Mesothelial cell of epicardium (in vitro differentiated cells): Measurements from ENCODE around the gene ANKMY1. TPM values are rescaled to one million over a fixed set of nuclear protein-coding genes. Genes with fewer than 3 reads are reported as not detected.
A peak's percentile ranks its signal among the peaks of the same experiment; 100 is the strongest.

ENCODE experiments used
- DNase-seq, 2 experiments: peaks; one replicate each; pipeline ENCODE4 v3.0.0; 2021; ENCODE audit warnings: low spot score in 2 of 2; ENCODE audit not compliant: unreplicated experiment in 2 of 2
- H3K27ac Mint-ChIP-seq: 2 replicates; pipeline ENCODE4 v1.8.0; 2021; ENCODE audit warnings: mixed read lengths
- H3K27me3 Mint-ChIP-seq: 2 replicates; pipeline ENCODE4 v1.8.0; 2021; ENCODE audit warnings: low read depth, mixed read lengths
- H3K36me3 Mint-ChIP-seq: 2 replicates; pipeline ENCODE4 v1.8.0; 2021; ENCODE audit warnings: mixed read lengths
- H3K4me1 Mint-ChIP-seq: 2 replicates; pipeline ENCODE4 v1.8.0; 2021; ENCODE audit warnings: mixed read lengths
- H3K4me3 Mint-ChIP-seq: 2 replicates; pipeline ENCODE4 v1.8.0; 2021; ENCODE audit warnings: mild to moderate bottlenecking, moderate library complexity, mixed read lengths
- H3K9me3 Mint-ChIP-seq: 2 replicates; pipeline ENCODE4 v1.8.0; 2021; ENCODE audit warnings: mixed read lengths
- total RNA-seq: library from RNA; stranded (reverse); gene quantifications from 3 replicates; pipeline ENCODE4 v1.2.1, GENCODE V29; 2021
- TF ChIP-seq, protein P1 (sequence below): fragments of 200-600 bp; sonication (generic); IDR thresholded peaks from one replicate; pipeline ENCODE4 v1.5.0; 2021; ENCODE audit warnings: antibody characterized with exemption; ENCODE audit not compliant: unreplicated experiment

Gene ANKMY1, protein sequence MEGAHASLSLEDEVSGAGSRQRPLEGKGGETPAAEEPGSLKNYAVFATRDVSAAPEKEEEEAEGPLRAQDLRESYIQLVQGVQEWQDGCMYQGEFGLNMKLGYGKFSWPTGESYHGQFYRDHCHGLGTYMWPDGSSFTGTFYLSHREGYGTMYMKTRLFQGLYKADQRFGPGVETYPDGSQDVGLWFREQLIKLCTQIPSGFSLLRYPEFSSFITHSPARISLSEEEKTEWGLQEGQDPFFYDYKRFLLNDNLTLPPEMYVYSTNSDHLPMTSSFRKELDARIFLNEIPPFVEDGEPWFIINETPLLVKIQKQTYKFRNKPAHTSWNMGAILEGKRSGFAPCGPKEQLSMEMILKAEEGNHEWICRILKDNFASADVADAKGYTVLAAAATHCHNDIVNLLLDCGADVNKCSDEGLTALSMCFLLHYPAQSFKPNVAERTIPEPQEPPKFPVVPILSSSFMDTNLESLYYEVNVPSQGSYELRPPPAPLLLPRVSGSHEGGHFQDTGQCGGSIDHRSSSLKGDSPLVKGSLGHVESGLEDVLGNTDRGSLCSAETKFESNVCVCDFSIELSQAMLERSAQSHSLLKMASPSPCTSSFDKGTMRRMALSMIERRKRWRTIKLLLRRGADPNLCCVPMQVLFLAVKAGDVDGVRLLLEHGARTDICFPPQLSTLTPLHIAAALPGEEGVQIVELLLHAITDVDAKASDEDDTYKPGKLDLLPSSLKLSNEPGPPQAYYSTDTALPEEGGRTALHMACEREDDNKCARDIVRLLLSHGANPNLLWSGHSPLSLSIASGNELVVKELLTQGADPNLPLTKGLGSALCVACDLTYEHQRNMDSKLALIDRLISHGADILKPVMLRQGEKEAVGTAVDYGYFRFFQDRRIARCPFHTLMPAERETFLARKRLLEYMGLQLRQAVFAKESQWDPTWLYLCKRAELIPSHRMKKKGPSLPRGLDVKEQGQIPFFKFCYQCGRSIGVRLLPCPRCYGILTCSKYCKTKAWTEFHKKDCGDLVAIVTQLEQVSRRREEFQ
- 25.9 to 29.8 TPM (median 27.3 TPM) in 3 replicates for total RNA-seq

GRCh38 chr2:240557808-240558207, at the start of gene ANKMY1:
Gene ANKMY1 (minus strand): TSS chr2:240557988. CDS start chr2:240557335, 653 bp downstream.
- Mint-ChIP-seq H3K4me1 (peaks cover 35% of the 10 kb centered on the region), H3K27ac (no peak within 1 kb of the TSS), H3K9me3 (no peaks in the 10 kb centered on the region), H3K27me3 (no peaks in the 10 kb centered on the region), H3K4me3 (peak within 1 kb of the TSS; percentile 57), H3K36me3 (peaks cover 5% of the 10 kb centered on the region)
- TF ChIP-seq, protein P1, sequence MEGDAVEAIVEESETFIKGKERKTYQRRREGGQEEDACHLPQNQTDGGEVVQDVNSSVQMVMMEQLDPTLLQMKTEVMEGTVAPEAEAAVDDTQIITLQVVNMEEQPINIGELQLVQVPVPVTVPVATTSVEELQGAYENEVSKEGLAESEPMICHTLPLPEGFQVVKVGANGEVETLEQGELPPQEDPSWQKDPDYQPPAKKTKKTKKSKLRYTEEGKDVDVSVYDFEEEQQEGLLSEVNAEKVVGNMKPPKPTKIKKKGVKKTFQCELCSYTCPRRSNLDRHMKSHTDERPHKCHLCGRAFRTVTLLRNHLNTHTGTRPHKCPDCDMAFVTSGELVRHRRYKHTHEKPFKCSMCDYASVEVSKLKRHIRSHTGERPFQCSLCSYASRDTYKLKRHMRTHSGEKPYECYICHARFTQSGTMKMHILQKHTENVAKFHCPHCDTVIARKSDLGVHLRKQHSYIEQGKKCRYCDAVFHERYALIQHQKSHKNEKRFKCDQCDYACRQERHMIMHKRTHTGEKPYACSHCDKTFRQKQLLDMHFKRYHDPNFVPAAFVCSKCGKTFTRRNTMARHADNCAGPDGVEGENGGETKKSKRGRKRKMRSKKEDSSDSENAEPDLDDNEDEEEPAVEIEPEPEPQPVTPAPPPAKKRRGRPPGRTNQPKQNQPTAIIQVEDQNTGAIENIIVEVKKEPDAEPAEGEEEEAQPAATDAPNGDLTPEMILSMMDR, result no peak
- DNase-seq, result peak; percentile 67 to 78

DNA sequence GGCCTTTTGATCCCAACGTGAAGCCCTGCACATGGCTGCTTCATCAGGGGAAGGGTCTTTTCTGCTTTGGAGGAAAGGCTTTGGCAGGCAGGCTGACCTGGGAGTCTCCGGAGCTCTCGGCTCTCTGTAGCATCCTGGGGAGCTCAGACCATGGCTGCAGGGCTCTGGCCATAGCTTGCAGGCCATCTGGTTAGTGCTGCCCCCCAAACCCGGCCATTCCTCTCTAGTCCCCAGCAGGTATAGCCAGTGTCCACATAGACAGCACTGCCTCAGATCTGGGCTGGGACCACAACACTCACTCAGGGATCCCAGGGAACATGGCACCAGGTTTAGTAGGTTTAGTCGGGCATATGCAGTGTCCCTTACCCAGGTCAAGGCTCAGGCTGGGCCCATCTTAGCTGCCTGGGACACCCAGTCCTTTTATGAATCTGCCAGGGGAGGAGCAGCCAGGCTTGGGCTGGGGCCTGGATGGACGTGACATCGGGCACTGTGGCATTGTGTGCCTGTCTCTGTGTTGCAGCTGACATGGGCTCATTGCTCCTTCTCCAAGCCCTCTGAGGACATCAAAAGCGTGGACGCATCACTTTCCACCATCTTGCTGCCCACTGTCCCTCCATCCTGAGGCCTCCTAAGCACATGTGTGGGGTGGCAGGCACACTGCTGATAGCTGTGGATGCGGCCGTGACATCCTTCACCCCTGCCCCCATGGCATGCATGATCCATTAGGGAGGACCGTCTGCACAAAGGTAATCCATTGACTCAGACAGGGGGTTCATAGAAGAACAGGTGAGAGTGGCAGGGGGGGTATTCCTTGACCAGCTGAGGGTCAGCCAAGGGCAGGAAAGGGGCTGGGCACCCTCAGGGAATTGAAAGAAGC, 48.3 kb upstream of the ANKMY1 start:
- Mint-ChIP-seq H3K9me3 (no peaks in the 10 kb centered on the region), H3K4me1 (peaks cover 5% of the 10 kb centered on the region), H3K27me3 (no peaks in the 10 kb centered on the region), H3K4me3 (no peak overlapping the region), H3K36me3 (no peaks in the 10 kb centered on the region), H3K27ac (no peak overlapping the region)
- TF ChIP-seq, protein P1, result no peak
- DNase-seq, result peak in 1 of 2 experiments; percentile 16

- Mint-ChIP-seq H3K27ac (no peak overlapping the region), H3K4me1 (peaks cover 5% of the 10 kb centered on the region), H3K36me3 (no peaks in the 10 kb centered on the region), H3K27me3 (no peaks in the 10 kb centered on the region), H3K4me3 (no peak overlapping the region), H3K9me3 (no peaks in the 10 kb centered on the region)
- TF ChIP-seq, protein P1, result no peak
- peak in 1 of 2 experiments; percentile 17 for DNase-seq
Observed at GRCh38 chr2:240604939-240605716, 47.3 kb upstream of the ANKMY1 start.

- Mint-ChIP-seq H3K27me3 (no peaks in the 10 kb centered on the region), H3K4me3 (no peak overlapping the region), H3K9me3 (no peaks in the 10 kb centered on the region), H3K27ac (no peak overlapping the region), H3K36me3 (no peaks in the 10 kb centered on the region), H3K4me1 (peaks cover 5% of the 10 kb centered on the region)
- DNase-seq, result peak in 1 of 2 experiments; percentile 16
- TF ChIP-seq, protein P1, result no peak
Observed at GRCh38 chr2:240604291-240604938, 46.6 kb upstream of the ANKMY1 start.
